HG02840 (cell line): ENCODE results near the gene ATG4B.
"Not testable (repeated sequence)": the region's sequence is repeated elsewhere in the genome, so short reads cannot be mapped to it uniquely, and the experiment has no call there.

ENCODE experiments used
- ATAC-seq: cut with Tn5 transposase; IDR thresholded peaks from one replicate; pipeline ENCODE4 v1.9.1; 2021; ENCODE audit warnings: mild to moderate bottlenecking, moderate library complexity, moderate number of reproducible peaks; ENCODE audit not compliant: unreplicated experiment, low FRiP score

Gene ATG4B

GRCh38 chr2:241660593-241661213 lies 23.2 kb downstream of the ATG4B start:
- ATAC-seq = no peak

- ATAC-seq = not testable (repeated sequence)
Observed at GRCh38 chr2:241662731-241663130, 25.2 kb downstream of the ATG4B start.

- ATAC-seq = no peak
Observed at GRCh38 chr2:241665731-241666440, 28.4 kb downstream of the ATG4B start.

GRCh38 chr2:241666627-241667400 lies 29.3 kb downstream of the ATG4B start:
- ATAC-seq = no peak

- ATAC-seq = no peak
Observed at GRCh38 chr2:241668354-241668753, 30.9 kb downstream of the ATG4B start.

- no peak for ATAC-seq
Observed at GRCh38 chr2:241668839-241669238, 31.3 kb downstream of the ATG4B start.

GRCh38 chr2:241670333-241671110 lies 33.0 kb downstream of the ATG4B start:
- ATAC-seq = no peak

- ATAC-seq = no peak
Observed at GRCh38 chr2:241671457-241672240, 34.2 kb downstream of the ATG4B start.

GRCh38 chr2:241672243-241673188 lies 35.0 kb downstream of the ATG4B start:
- no peak for ATAC-seq

GRCh38 chr2:241673189-241673663 lies 35.7 kb downstream of the ATG4B start:
- ATAC-seq = no peak

GRCh38 chr2:241673797-241674725 lies 36.6 kb downstream of the ATG4B start:
- no peak for ATAC-seq

GRCh38 chr2:241675885-241676284 lies 38.4 kb downstream of the ATG4B start:
- no peak for ATAC-seq

- ATAC-seq = no peak
Observed at GRCh38 chr2:241676665-241677064, 39.2 kb downstream of the ATG4B start.

GRCh38 chr2:241677392-241677791 lies 39.9 kb downstream of the ATG4B start:
- no peak for ATAC-seq

GRCh38 chr2:241678307-241678706 lies 40.8 kb downstream of the ATG4B start:
- ATAC-seq = no peak

- ATAC-seq = no peak
Observed at GRCh38 chr2:241678784-241679540, 41.5 kb downstream of the ATG4B start.

GRCh38 chr2:241680044-241680443 lies 42.6 kb downstream of the ATG4B start:
- ATAC-seq = no peak
